ENCODE results near the gene PRRT1. TPM values are rescaled to one million over a fixed set of nuclear protein-coding genes. Genes with fewer than 3 reads are reported as not detected.

The PRRT1 gene
- total and polyA plus RNA-seq, 4 donors, result 0.08 to 0.24 (median 0.19) TPM; not detected in 1

DNA sequence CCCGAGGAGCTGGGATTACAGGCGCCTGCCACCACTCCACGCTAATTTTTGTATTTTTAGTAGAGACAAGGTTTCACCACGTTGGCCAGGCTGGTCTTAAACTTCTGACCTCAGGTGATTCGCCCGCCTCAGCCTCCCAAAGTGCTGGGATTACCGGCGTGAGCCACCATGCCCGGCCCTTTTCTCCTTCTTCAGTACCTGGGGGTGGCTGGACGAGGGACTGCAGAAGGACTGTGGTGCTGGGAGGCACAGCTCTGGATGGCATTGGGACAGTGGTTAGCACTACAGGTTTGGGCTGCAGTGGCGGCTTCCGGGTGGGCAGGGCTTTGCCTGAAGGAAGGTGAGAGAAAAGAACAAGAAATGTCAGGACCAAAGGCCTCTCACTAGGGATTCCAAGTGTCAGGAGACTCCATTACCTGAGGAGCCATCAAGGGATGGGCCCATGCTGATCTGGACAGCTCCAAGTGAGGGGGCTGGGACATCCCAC is 31.1 kb downstream of the PRRT1 start:
- Histone ChIP-seq H3K9ac (ENCODE audit: low read depth in 1 of 2, low read length in 2 of 2) (no peak overlapping the region), H3K27me3 (ENCODE audit: control insufficient read depth in 4 of 4, insufficient read depth in 4 of 4, low read length in 3 of 4) (no peaks in the 10 kb centered on the region), H3K27ac (ENCODE audit: low read depth in 1 of 2, low read length in 2 of 2) (no peak overlapping the region), H3K4me1 (ENCODE audit: control insufficient read depth in 4 of 4, insufficient read depth in 4 of 4, low read length in 3 of 4) (peaks cover 0 to 14% (median 9%) of the 10 kb centered on the region in 4 donors), H3K9me3 (ENCODE audit: control insufficient read depth in 4 of 4, low read length in 3 of 4) (no peaks in the 10 kb centered on the region), H3K4me3 (ENCODE audit: low read depth in 1 of 3, low read length in 3 of 3) (no peak overlapping the region), H3K36me3 (ENCODE audit: control insufficient read depth in 4 of 4, insufficient read depth in 3 of 4, low read depth in 1 of 4, low read length in 3 of 4) (peaks cover 13 to 44% (median 37%) of the 10 kb centered on the region in 4 donors)
- WGBS, result 89% methylated on average over 12 of the region's 12 CpGs
- DNase-seq (ENCODE audit: low spot score), result no peak
- TF ChIP-seq RXRA (IDR thresholded peaks at IDR 0.05), result no peak
- no peak for TF ChIP-seq JUND (IDR thresholded peaks at IDR 0.05)
- TF ChIP-seq FOXA2 (IDR thresholded peaks at IDR 0.05), result no peak
- TF ChIP-seq, protein P1, sequence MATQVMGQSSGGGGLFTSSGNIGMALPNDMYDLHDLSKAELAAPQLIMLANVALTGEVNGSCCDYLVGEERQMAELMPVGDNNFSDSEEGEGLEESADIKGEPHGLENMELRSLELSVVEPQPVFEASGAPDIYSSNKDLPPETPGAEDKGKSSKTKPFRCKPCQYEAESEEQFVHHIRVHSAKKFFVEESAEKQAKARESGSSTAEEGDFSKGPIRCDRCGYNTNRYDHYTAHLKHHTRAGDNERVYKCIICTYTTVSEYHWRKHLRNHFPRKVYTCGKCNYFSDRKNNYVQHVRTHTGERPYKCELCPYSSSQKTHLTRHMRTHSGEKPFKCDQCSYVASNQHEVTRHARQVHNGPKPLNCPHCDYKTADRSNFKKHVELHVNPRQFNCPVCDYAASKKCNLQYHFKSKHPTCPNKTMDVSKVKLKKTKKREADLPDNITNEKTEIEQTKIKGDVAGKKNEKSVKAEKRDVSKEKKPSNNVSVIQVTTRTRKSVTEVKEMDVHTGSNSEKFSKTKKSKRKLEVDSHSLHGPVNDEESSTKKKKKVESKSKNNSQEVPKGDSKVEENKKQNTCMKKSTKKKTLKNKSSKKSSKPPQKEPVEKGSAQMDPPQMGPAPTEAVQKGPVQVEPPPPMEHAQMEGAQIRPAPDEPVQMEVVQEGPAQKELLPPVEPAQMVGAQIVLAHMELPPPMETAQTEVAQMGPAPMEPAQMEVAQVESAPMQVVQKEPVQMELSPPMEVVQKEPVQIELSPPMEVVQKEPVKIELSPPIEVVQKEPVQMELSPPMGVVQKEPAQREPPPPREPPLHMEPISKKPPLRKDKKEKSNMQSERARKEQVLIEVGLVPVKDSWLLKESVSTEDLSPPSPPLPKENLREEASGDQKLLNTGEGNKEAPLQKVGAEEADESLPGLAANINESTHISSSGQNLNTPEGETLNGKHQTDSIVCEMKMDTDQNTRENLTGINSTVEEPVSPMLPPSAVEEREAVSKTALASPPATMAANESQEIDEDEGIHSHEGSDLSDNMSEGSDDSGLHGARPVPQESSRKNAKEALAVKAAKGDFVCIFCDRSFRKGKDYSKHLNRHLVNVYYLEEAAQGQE (IDR thresholded peaks at IDR 0.05), result no peak
- TF ChIP-seq, protein P2, sequence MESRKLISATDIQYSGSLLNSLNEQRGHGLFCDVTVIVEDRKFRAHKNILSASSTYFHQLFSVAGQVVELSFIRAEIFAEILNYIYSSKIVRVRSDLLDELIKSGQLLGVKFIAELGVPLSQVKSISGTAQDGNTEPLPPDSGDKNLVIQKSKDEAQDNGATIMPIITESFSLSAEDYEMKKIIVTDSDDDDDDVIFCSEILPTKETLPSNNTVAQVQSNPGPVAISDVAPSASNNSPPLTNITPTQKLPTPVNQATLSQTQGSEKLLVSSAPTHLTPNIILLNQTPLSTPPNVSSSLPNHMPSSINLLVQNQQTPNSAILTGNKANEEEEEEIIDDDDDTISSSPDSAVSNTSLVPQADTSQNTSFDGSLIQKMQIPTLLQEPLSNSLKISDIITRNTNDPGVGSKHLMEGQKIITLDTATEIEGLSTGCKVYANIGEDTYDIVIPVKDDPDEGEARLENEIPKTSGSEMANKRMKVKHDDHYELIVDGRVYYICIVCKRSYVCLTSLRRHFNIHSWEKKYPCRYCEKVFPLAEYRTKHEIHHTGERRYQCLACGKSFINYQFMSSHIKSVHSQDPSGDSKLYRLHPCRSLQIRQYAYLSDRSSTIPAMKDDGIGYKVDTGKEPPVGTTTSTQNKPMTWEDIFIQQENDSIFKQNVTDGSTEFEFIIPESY (IDR thresholded peaks at IDR 0.05), result no peak
- TF ChIP-seq HNF4A (conservative IDR thresholded peaks at IDR 0.05), result no peak
- TF ChIP-seq TAF1 (conservative IDR thresholded peaks at IDR 0.05), result no peak
- no peak for TF ChIP-seq NR2F2 (IDR thresholded peaks at IDR 0.05)
- TF ChIP-seq, protein P3, sequence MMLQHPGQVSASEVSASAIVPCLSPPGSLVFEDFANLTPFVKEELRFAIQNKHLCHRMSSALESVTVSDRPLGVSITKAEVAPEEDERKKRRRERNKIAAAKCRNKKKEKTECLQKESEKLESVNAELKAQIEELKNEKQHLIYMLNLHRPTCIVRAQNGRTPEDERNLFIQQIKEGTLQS (IDR thresholded peaks at IDR 0.05), result no peak

DNA sequence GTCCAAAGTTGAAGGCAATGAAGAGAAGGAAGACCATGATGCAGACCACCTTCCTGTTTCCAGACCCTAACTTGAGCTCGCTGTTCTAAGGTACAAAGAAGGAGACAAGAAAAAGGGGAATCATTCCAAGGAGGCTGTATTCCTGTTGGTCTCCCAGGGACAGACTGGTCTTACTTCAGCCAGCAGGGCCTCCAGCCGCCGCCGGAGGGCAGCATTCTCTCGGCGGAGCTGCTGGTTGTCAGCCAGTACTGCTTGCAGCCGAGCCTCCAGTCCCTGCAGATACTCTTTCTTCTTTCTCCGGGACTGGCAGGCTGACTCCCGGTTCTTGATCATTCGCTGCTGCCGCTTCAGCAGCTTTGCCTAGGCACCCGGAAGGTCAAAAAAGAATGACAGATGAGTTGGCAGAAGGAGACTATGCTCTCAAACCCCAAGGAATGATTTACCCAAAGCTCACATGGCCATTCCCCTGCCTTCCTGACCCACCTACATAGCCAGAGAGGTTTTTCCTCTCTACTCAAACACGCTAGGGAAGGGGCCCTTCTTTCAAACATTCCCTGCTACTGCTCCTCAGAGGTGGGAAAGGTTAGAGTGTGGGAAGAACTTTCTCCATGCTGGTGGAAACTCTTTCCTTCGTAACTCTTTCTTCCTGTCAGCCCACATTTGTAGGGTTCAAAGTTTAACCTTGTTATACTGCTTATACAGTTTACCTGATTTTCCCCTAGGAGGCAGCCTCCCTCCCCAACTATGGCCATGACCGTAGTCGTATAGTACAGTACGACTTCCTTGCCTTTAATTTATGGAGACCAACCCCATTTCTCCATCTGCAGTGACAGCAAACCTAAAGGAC is 32.7 kb downstream of the PRRT1 start:
- Histone ChIP-seq H3K36me3 (ENCODE audit: control insufficient read depth in 4 of 4, insufficient read depth in 3 of 4, low read depth in 1 of 4, low read length in 3 of 4) (peaks cover 13 to 42% (median 33%) of the 10 kb centered on the region in 4 donors), H3K27me3 (ENCODE audit: control insufficient read depth in 4 of 4, insufficient read depth in 4 of 4, low read length in 3 of 4) (no peaks in the 10 kb centered on the region), H3K9me3 (ENCODE audit: control insufficient read depth in 4 of 4, low read length in 3 of 4) (no peaks in the 10 kb centered on the region), H3K4me1 (ENCODE audit: control insufficient read depth in 4 of 4, insufficient read depth in 4 of 4, low read length in 3 of 4) (peaks cover 0 to 14% (median 11%) of the 10 kb centered on the region in 4 donors), H3K9ac (ENCODE audit: low read depth in 1 of 2, low read length in 2 of 2) (no peak overlapping the region), H3K4me3 (ENCODE audit: low read depth in 1 of 3, low read length in 3 of 3) (no peak overlapping the region), H3K27ac (ENCODE audit: low read depth in 1 of 2, low read length in 2 of 2) (peak overlapping the region; percentile 49 to 50)
- 13% methylated on average over 17 of the region's 17 CpGs for WGBS
- peak; percentile 88 for DNase-seq (ENCODE audit: low spot score)
- no peak for TF ChIP-seq NR2F2 (IDR thresholded peaks at IDR 0.05)
- peak; percentile 48 to 69 for TF ChIP-seq HNF4A (conservative IDR thresholded peaks at IDR 0.05)
- TF ChIP-seq, protein P4, sequence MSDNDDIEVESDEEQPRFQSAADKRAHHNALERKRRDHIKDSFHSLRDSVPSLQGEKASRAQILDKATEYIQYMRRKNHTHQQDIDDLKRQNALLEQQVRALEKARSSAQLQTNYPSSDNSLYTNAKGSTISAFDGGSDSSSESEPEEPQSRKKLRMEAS (IDR thresholded peaks at IDR 0.05), result no peak
- no peak for TF ChIP-seq YY1 (IDR thresholded peaks at IDR 0.05)
- peak; percentile 88 to 92 for TF ChIP-seq RAD21 (IDR thresholded peaks at IDR 0.05)
- TF ChIP-seq, protein P2 (IDR thresholded peaks at IDR 0.05), result no peak
- no peak for TF ChIP-seq GABPA (IDR thresholded peaks at IDR 0.05 in 1 of 2, conservative IDR thresholded peaks at IDR 0.05 in 1 of 2)
- TF ChIP-seq SP1 (IDR thresholded peaks at IDR 0.05), result peak; percentile 51
- no peak for TF ChIP-seq FOXA1 (IDR thresholded peaks at IDR 0.05)
- TF ChIP-seq, protein P3 (IDR thresholded peaks at IDR 0.05), result no peak
- TF ChIP-seq, protein P5, sequence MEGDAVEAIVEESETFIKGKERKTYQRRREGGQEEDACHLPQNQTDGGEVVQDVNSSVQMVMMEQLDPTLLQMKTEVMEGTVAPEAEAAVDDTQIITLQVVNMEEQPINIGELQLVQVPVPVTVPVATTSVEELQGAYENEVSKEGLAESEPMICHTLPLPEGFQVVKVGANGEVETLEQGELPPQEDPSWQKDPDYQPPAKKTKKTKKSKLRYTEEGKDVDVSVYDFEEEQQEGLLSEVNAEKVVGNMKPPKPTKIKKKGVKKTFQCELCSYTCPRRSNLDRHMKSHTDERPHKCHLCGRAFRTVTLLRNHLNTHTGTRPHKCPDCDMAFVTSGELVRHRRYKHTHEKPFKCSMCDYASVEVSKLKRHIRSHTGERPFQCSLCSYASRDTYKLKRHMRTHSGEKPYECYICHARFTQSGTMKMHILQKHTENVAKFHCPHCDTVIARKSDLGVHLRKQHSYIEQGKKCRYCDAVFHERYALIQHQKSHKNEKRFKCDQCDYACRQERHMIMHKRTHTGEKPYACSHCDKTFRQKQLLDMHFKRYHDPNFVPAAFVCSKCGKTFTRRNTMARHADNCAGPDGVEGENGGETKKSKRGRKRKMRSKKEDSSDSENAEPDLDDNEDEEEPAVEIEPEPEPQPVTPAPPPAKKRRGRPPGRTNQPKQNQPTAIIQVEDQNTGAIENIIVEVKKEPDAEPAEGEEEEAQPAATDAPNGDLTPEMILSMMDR (IDR thresholded peaks at IDR 0.05; ENCODE audit: low read depth, low read length, missing input control), result peak; percentile 97
- no peak for TF ChIP-seq EGR1 (IDR thresholded peaks at IDR 0.05; ENCODE audit: low read depth in 2 of 2)
- TF ChIP-seq RXRA (IDR thresholded peaks at IDR 0.05), result no peak

Data from liver (tissue), 9 donors.